Ovary (tissue), 9 donors: ENCODE results near the gene SLC12A2. TPM values are rescaled to one million over a fixed set of nuclear protein-coding genes. Genes with fewer than 3 reads are reported as not detected.

ENCODE experiments used
- DNase-seq, 5 donors: peaks; one replicate each; pipeline ENCODE4 v3.0.0-alpha.2; 2019 to 2020
- H3K27ac ChIP-seq, 2 donors: fragments of 200-600 bp; one replicate each; pipeline versions ENCODE4 v1.5.1 to v1.8.0; 2019 to 2022
- H3K27me3 ChIP-seq: fragments of 200-600 bp; one replicate; pipeline ENCODE4 v1.8.0; 2022
- H3K36me3 ChIP-seq: fragments of 200-600 bp; sonication (generic); one replicate; pipeline ENCODE4 v1.5.1; 2019
- H3K4me1 ChIP-seq: one replicate; pipeline ENCODE4 v1.8.1; 2013; ENCODE audit warnings: mild to moderate bottlenecking, moderate library complexity; ENCODE audit not compliant: insufficient read depth
- H3K4me3 ChIP-seq: fragments of 200-600 bp; sonication (generic); one replicate; pipeline ENCODE4 v1.5.1; 2017
- H3K9me3 ChIP-seq, 2 donors: fragments of 200-600 bp in 1 of 2; sonication (generic) in 1 of 2; one replicate each; pipeline versions ENCODE4 v1.5.1 to v1.8.1; 2013 to 2019; ENCODE audit warnings: mild to moderate bottlenecking in 1 of 2, moderate library complexity in 1 of 2
- EP300 ChIP-seq: sonication (generic); formaldehyde crosslinking; IDR thresholded peaks from one replicate; pipeline ENCODE4 v1.6.1; 2017; ENCODE audit warnings: antibody characterized with exemption
- POLR2A ChIP-seq: fragments of 450-650 bp; IDR thresholded peaks from one replicate; pipeline ENCODE4 v1.6.1; 2017; ENCODE audit warnings: antibody characterized with exemption, mild to moderate bottlenecking, moderate library complexity
- WGBS, 3 donors: extraction: QIAGEN DNeasy Blood & Tissue Kit in 1 of 3; methylation state at CpG; one replicate each; pipeline versions ENCODE4 v1.1.5 to v1.1.7; 2013 to 2017; 5-methylcytosine and 5-hydroxymethylcytosine counted together
- intact Hi-C, 4 donors: fragments of 100-400 bp; cut with DNase I; formaldehyde crosslinking; loops; one replicate each; pipeline versions ENCODE4 v1.11.0 to v1.15.1; 2022 to 2023
- polyA plus RNA-seq, 2 donors: library from polyadenylated mRNA; stranded (reverse); fragments of 200-250 nt in 1 of 2; fragments of 350-450 nt in 1 of 2; fragmentation: Illumina TruSeq in 1 of 2; extraction: RNeasy Lipid Tissue Mini Kit (QIAGEN cat#74804) in 1 of 2; gene quantifications; one replicate each; pipeline ENCODE4 v1.2.3, GENCODE V29; 2013 to 2014
- total RNA-seq, 7 donors: library from RNA; depleted of rRNA in 2 of 7; stranded (reverse); fragments of >200 nt in 2 of 7; fragmentation: NEBNext Ultra II Directional in 3 of 7; extraction: Animal tissue kit (Norgen Biotek cat#: 25700) in 3 of 7; gene quantifications; one replicate each; pipeline versions ENCODE4 v1.1.0 to v1.2.4, GENCODE V29; 2016 to 2023
- TF ChIP-seq, protein P1 (sequence below), 3 donors: fragments of 450-650 bp in 2 of 3; fragments of 200-600 bp in 1 of 3; IDR thresholded peaks; one replicate each; pipeline versions ENCODE4 v1.5.1 to v1.8.0; 2016 to 2022; ENCODE audit warnings: antibody characterized with exemption in 3 of 3, mild to moderate bottlenecking in 1 of 3
- donor health status: DM: no; HTN: no; CAD: no; lungs with moderate emphysema.
- donor health status: DM: no; HTN: no; CAD: no.
- donor health status: Bipolar disorder and iron deficiency.
- donor health status: DM: yes; HTN: yes; CAD: no.
- donor health status: DM: no; HTN: no; CAD: no.
- donor health status: DM: yes; HTN: yes; CAD: no.

The SLC12A2 gene
- total and polyA plus RNA-seq, 9 donors, result 7.0 to 31.6 (median 20.5) TPM

DNA sequence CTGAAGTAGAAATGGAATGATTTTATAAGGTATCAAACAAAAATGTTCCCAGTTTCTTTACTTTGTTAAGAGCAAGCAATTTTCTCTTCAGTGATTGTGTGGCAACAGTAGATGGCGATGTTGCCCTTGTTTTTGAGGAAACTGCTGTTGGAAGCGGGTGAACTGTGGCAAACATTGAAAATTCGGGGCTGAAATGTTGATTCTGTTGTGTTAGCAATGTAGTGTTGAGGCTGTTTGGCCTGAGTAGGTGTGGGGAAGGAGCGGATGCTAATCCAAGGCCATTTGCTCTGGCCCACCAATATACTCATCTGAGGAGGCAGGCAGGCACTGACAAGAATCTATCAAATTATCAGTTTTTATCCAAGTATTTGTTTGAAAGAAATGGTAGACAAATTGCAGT, 129.8 kb downstream of the SLC12A2 start:
- Histone ChIP-seq H3K4me1 (no peaks in the 10 kb centered on the region), H3K27ac (no peak overlapping the region), H3K4me3 (no peak overlapping the region), H3K9me3 (no peaks in the 10 kb centered on the region), H3K27me3 (no peaks in the 10 kb centered on the region), H3K36me3 (no peaks in the 10 kb centered on the region)
- TF ChIP-seq EP300, result no peak
- TF ChIP-seq, protein P1, sequence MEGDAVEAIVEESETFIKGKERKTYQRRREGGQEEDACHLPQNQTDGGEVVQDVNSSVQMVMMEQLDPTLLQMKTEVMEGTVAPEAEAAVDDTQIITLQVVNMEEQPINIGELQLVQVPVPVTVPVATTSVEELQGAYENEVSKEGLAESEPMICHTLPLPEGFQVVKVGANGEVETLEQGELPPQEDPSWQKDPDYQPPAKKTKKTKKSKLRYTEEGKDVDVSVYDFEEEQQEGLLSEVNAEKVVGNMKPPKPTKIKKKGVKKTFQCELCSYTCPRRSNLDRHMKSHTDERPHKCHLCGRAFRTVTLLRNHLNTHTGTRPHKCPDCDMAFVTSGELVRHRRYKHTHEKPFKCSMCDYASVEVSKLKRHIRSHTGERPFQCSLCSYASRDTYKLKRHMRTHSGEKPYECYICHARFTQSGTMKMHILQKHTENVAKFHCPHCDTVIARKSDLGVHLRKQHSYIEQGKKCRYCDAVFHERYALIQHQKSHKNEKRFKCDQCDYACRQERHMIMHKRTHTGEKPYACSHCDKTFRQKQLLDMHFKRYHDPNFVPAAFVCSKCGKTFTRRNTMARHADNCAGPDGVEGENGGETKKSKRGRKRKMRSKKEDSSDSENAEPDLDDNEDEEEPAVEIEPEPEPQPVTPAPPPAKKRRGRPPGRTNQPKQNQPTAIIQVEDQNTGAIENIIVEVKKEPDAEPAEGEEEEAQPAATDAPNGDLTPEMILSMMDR (IDR thresholded peaks at IDR 0.05), result peak in 2 of 3 donors; percentile 19 to 59
- intact Hi-C loops, result no loop called here
- WGBS, 3 donors, result 1 to 5% (median 3%) methylated on average over 4 of the region's 4 CpGs
- peak in 3 of 5 donors; percentile 19 to 36 (median 35) for DNase-seq

DNA sequence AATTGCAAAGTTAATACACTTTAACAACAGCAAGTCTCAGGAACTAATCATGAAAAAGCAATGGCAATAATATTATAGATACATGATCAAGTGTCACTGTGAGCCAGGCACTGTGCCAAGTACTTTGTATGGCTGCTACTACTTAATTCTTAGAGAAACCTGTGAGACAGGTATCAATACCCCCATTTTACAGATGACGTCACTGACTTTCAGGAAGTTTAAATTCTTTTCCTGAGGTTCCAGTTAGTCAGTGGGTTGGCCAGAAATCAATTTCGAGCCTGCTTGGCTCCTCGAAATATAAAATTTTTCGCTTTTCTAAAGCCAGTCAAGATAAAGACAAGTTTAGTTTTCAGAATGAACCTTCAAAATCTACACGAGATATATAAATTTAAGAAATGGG, 130.3 kb downstream of the SLC12A2 start:
- no peaks in the 10 kb centered on the region for H3K4me1 ChIP-seq
- H3K36me3 ChIP-seq, result no peaks in the 10 kb centered on the region
- TF ChIP-seq, protein P1 (IDR thresholded peaks at IDR 0.05), result no peak
- TF ChIP-seq EP300 (no peak), POLR2A (no peak)
- H3K27ac ChIP-seq, result no peak overlapping the region
- intact Hi-C loops, result no loop called here
- H3K27me3 ChIP-seq, result no peaks in the 10 kb centered on the region
- no peaks in the 10 kb centered on the region for H3K9me3 ChIP-seq
- 77 to 83% (median 82%) methylated on average over 5 of the region's 5 CpGs for WGBS, 3 donors
- no peak for DNase-seq
- H3K4me3 ChIP-seq, result no peak overlapping the region

DNA sequence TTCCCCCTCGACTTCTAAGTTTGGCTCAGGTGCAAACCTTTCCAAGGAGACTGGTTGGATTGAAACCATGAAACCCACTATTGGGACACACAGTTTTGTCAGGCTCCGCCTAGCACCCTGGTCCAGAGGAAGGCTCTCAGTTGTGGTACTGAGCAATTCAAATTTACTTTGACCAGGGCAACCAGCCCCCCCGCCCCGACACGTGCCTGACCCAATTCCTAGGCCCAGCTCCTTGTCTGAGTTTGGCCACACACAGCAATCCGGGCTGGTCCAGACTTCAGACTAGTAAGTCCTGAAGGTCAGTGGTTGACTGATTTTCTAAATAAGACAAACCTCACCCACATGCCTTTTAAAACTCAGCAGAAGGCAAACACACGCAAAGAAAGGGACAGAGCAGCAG, 132.7 kb downstream of the SLC12A2 start:
- H3K4me1 ChIP-seq, result no peaks in the 10 kb centered on the region
- H3K4me3 ChIP-seq, result no peak overlapping the region
- no peaks in the 10 kb centered on the region for H3K27me3 ChIP-seq
- no peak for TF ChIP-seq EP300
- TF ChIP-seq POLR2A, result no peak
- TF ChIP-seq, protein P1 (IDR thresholded peaks at IDR 0.05), result no peak
- no peaks in the 10 kb centered on the region for H3K36me3 ChIP-seq
- H3K27ac ChIP-seq, result no peak overlapping the region
- 93 to 95% (median 93%) methylated on average over 7 of the region's 7 CpGs for WGBS, 3 donors
- H3K9me3 ChIP-seq, result no peaks in the 10 kb centered on the region
- DNase-seq, result no peak
- intact Hi-C loops, result no loop called here

DNA sequence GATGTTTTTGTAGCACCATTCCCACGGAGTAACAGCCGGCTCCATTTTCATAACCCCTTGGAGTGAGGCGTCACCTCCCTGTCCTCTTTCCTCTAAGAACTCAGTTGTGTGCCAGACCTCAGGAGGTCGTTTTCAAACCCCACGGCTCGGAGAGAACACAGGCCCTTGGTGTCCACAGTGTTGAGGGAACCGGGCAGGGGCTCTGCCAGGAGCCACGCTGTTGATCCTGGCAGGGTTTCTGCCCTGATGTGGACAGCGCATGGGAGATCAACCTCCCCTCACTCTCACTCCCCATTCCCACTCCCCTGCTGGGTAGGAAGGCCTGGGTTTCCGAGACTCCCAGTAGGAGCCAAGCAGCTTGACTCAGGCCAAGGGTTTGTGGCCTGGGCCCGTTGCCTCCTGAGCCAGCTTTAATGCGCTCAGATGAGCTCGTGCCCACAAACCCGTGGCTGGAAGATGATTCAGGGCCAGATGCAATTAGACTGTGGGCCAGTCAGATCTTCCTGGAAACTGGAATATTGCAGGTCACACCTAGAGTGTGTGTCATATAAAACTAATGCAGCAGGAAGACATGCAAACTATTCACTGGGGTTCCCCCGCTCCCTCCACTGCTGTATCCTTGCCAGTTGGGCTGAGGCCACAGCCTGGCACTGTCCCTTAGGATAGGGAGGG, 133.4 kb downstream of the SLC12A2 start:
- Histone ChIP-seq H3K4me3 (no peak overlapping the region), H3K4me1 (no peaks in the 10 kb centered on the region), H3K27me3 (no peaks in the 10 kb centered on the region), H3K9me3 (no peaks in the 10 kb centered on the region), H3K36me3 (no peaks in the 10 kb centered on the region), H3K27ac (no peak overlapping the region)
- TF ChIP-seq EP300 (no peak), POLR2A (no peak)
- TF ChIP-seq, protein P1 (IDR thresholded peaks at IDR 0.05), result no peak
- DNase-seq, result no peak
- WGBS, 3 donors, result 81 to 87% (median 86%) methylated on average over 15 of the region's 15 CpGs
- intact Hi-C loops, result no loop called here
